ENCODE data around the gene JCAD. TPM values are rescaled to one million over a fixed set of nuclear protein-coding genes. Genes with fewer than 3 reads are reported as not detected.

The JCAD gene
- total RNA-seq, 3 donors from 2014 or later (not counting 1 experiment from before 2014, with no cell fraction given) = 0.07 to 0.43 TPM; not detected in 1

GRCh38 chr10:29992914-29993313 is 66.5 kb downstream of the JCAD start:
- no peaks in the 10 kb centered on the region for H3K9me3 ChIP-seq (ENCODE audit: control insufficient read depth, insufficient read depth, low read length)
- Mint-ChIP-seq H3K9me3 (no peaks in the 10 kb centered on the region), H3K27me3 (ENCODE audit: low read depth in 2 of 2) (peaks cover 40 to 66% of the 10 kb centered on the region in 2 donors), H3K27ac (no peak overlapping the region), H3K4me3 (no peak overlapping the region), H3K36me3 (no peaks in the 10 kb centered on the region), H3K4me1 (no peaks in the 10 kb centered on the region)
- H3K4me3 ChIP-seq (ENCODE audit: low read length) = no peak overlapping the region
- no peaks in the 10 kb centered on the region for H3K27me3 ChIP-seq (ENCODE audit: control insufficient read depth, insufficient read depth, low read length)
- no peaks in the 10 kb centered on the region for H3K36me3 ChIP-seq (ENCODE audit: control insufficient read depth, insufficient read depth, low read length)
- no peaks in the 10 kb centered on the region for H3K4me1 ChIP-seq (ENCODE audit: control insufficient read depth, insufficient read depth, low read length)
- intact Hi-C loops (cut with micrococcal nuclease) = loop anchor here (10.0 kb wide), 1 partner anchor 402 kb away; no protein-coding TSS in a partner anchor
- ATAC-seq (no peak), DNase-seq (no peak)
- no peak overlapping the region for H3K27ac ChIP-seq (ENCODE audit: low read length)
- TF ChIP-seq, protein P1, sequence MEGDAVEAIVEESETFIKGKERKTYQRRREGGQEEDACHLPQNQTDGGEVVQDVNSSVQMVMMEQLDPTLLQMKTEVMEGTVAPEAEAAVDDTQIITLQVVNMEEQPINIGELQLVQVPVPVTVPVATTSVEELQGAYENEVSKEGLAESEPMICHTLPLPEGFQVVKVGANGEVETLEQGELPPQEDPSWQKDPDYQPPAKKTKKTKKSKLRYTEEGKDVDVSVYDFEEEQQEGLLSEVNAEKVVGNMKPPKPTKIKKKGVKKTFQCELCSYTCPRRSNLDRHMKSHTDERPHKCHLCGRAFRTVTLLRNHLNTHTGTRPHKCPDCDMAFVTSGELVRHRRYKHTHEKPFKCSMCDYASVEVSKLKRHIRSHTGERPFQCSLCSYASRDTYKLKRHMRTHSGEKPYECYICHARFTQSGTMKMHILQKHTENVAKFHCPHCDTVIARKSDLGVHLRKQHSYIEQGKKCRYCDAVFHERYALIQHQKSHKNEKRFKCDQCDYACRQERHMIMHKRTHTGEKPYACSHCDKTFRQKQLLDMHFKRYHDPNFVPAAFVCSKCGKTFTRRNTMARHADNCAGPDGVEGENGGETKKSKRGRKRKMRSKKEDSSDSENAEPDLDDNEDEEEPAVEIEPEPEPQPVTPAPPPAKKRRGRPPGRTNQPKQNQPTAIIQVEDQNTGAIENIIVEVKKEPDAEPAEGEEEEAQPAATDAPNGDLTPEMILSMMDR (IDR thresholded peaks at IDR 0.05) = no peak
- WGBS (ENCODE audit: insufficient coverage) = 89% methylated on average over 4 of the region's 4 CpGs

DNA sequence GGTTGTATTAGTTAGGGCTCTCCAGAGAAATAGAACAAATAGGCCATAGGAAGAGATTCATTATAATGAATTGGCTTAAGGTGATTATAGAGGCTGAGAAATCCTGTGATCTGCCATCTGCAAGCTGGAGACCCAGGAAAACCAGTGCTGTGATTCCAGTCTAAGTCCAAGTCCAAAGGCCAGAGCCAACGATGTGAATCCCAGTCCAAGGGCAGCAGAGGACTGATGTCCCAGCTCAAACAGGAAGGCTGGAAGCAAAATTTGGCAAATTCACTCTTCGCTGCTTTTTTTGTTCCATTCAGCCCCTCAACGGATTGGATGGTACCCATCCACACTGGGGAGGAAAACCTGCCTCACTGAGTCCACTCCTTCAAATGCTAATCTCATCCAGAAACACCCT is 68.0 kb downstream of the JCAD start:
- Mint-ChIP-seq H3K27ac (no peak overlapping the region), H3K27me3 (ENCODE audit: low read depth in 2 of 2) (peaks cover 28 to 62% of the 10 kb centered on the region in 2 donors), H3K9me3 (no peaks in the 10 kb centered on the region), H3K4me3 (no peak overlapping the region), H3K4me1 (no peaks in the 10 kb centered on the region), H3K36me3 (no peaks in the 10 kb centered on the region)
- no peaks in the 10 kb centered on the region for H3K27me3 ChIP-seq (ENCODE audit: control insufficient read depth, insufficient read depth, low read length)
- H3K36me3 ChIP-seq (ENCODE audit: control insufficient read depth, insufficient read depth, low read length) = no peaks in the 10 kb centered on the region
- no peaks in the 10 kb centered on the region for H3K4me1 ChIP-seq (ENCODE audit: control insufficient read depth, insufficient read depth, low read length)
- no peak overlapping the region for H3K27ac ChIP-seq (ENCODE audit: low read length)
- TF ChIP-seq, protein P1 (IDR thresholded peaks at IDR 0.05) = no peak
- intact Hi-C loops (cut with micrococcal nuclease) = loop anchor here (10.0 kb wide), 1 partner anchor 403 kb away; no protein-coding TSS in a partner anchor
- H3K9me3 ChIP-seq (ENCODE audit: control insufficient read depth, insufficient read depth, low read length) = no peaks in the 10 kb centered on the region
- WGBS (ENCODE audit: insufficient coverage) = 90% methylated on average over 3 of the region's 3 CpGs
- H3K4me3 ChIP-seq (ENCODE audit: low read length) = no peak overlapping the region
- ATAC-seq = no peak
- DNase-seq = no peak

DNA sequence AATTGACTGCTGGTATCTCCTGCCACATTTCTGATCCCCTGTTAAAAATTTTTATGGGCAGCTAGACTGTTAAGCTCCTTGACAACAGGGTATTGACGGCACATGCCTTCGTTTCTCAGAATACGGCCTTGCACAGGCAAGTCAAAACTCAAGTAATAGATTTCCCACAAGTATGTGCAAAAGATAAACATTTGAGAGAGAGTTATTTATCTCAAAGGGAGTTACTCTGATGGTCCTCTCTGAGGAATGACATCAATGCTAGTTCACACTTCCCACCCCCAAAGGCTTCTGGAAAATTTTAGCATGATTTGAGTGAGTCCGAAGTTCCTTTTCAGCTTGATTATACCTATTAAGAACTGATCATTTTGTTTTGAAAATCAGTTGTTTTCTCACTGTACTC is 71.9 kb downstream of the JCAD start:
- ATAC-seq (no peak), DNase-seq (no peak)
- Mint-ChIP-seq H3K4me3 (no peak overlapping the region), H3K9me3 (peaks cover 4 to 8% of the 10 kb centered on the region in 2 donors), H3K27me3 (ENCODE audit: low read depth in 2 of 2) (peaks cover 13 to 43% of the 10 kb centered on the region in 2 donors), H3K4me1 (no peaks in the 10 kb centered on the region), H3K36me3 (no peaks in the 10 kb centered on the region), H3K27ac (no peak overlapping the region)
- peaks cover 7% of the 10 kb centered on the region for H3K9me3 ChIP-seq (ENCODE audit: control insufficient read depth, insufficient read depth, low read length)
- intact Hi-C loops (cut with micrococcal nuclease) = no loop called here
- 89% methylated on average over 3 of the region's 4 CpGs for WGBS (ENCODE audit: insufficient coverage)
- H3K4me3 ChIP-seq (ENCODE audit: low read length) = no peak overlapping the region
- TF ChIP-seq, protein P1 (IDR thresholded peaks at IDR 0.05) = no peak
- H3K36me3 ChIP-seq (ENCODE audit: control insufficient read depth, insufficient read depth, low read length) = no peaks in the 10 kb centered on the region
- no peaks in the 10 kb centered on the region for H3K4me1 ChIP-seq (ENCODE audit: control insufficient read depth, insufficient read depth, low read length)
- H3K27ac ChIP-seq (ENCODE audit: low read length) = no peak overlapping the region
- no peaks in the 10 kb centered on the region for H3K27me3 ChIP-seq (ENCODE audit: control insufficient read depth, insufficient read depth, low read length)

- Histone ChIP-seq H3K27ac (ENCODE audit: low read length) (no peak overlapping the region), H3K9me3 (ENCODE audit: control insufficient read depth, insufficient read depth, low read length) (peaks cover 7% of the 10 kb centered on the region), H3K36me3 (ENCODE audit: control insufficient read depth, insufficient read depth, low read length) (no peaks in the 10 kb centered on the region), H3K4me1 (ENCODE audit: control insufficient read depth, insufficient read depth, low read length) (no peaks in the 10 kb centered on the region), H3K4me3 (ENCODE audit: low read length) (no peak overlapping the region), H3K27me3 (ENCODE audit: control insufficient read depth, insufficient read depth, low read length) (no peaks in the 10 kb centered on the region)
- DNase-seq = no peak
- Mint-ChIP-seq H3K27me3 (ENCODE audit: low read depth in 2 of 2) (peaks cover 3 to 20% of the 10 kb centered on the region in 2 donors), H3K9me3 (peaks cover 4 to 10% of the 10 kb centered on the region in 2 donors), H3K4me3 (no peak overlapping the region), H3K36me3 (no peaks in the 10 kb centered on the region), H3K4me1 (no peaks in the 10 kb centered on the region), H3K27ac (no peak overlapping the region)
- no peak for ATAC-seq
- intact Hi-C loops (cut with micrococcal nuclease) = no loop called here
- WGBS (ENCODE audit: insufficient coverage) = 90% methylated on average over 2 of the region's 2 CpGs
- TF ChIP-seq, protein P1 (IDR thresholded peaks at IDR 0.05) = no peak
These were observed 76.3 kb downstream of the JCAD start for GRCh38 chr10:29982997-29983648.
